Stimulated activated CD4-positive, alpha-beta T cell treated with anti-CD3 and anti-CD28 coated beads, Interleukin-1b, Interleukin-23, amount 100 ng/mL, for 4 hours (primary cell): ENCODE data around the gene COL23A1.

ENCODE experiments used
- DNase-seq, 2 donors: peaks; one replicate each; pipeline ENCODE4 v3.0.0-alpha.2; 2020; ENCODE audit warnings: low read depth in 2 of 2

COL23A1 gene

DNA sequence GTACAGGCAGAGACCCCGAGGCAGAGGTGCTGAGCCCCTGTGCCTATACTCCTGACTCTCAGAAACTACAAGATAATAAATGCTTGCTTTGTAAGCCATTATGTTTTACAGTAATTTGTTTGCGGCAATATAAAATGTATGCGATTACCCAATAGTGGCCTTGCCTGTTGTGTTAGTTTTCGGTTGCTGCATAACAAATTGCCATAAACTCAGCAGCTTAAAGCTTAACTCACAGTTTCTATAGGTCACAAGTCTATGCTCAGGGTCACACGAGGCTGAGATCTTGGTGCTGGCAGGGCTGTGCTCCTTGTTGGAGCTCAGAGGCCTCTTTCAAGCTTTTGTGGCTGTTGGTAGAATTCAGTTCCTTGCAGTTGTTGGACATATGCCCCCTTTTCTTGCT lies 114.8 kb downstream of the COL23A1 start:
- DNase-seq, result no peak

DNA sequence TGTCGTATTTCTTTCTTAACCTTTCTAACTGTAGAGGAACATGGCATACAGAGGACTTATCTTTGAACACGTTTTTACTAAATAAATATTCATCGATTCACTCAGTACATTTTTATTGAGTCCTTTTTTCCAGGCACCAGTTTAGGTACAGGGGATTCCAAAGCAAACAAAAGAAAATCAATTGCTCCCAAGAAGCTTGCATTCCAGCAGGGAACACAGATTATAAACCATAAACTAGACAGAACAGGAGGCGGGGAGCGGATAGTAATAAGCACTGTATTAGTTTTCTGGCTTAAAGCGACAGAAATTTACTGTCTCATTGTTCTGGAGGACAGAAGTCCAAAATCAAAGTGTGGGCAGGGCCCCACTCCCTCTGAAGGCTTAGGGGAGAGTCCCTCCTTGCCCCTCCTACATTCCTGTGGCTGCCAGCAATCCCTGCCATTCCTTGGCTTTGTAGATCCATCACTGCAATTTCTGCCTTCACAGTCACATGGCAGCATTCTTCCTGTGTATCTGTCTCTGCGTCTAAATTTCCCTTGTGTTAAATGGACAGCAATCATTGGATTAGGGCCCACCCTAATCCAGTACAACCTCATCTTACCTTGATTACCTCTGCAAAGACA lies 115.5 kb downstream of the COL23A1 start:
- no peak for DNase-seq

DNA sequence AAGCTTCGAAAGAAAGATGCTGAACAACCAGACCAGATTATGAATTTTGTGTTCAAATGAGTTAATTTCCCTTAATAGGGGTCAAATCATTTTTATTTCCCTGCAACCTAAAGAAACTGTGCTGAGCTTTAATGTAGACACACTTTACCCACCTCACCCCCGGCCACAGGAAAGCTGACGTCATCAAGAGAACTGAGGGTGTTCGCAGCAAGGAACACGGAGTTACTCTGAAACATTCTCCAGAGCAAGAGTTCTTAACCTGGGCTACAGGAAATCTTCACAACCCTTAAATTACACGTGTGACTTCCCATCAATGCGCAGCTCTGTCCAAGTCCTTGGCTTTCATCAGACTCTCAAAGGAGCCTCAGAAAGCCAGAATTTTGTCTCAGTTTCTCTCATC lies 116.3 kb downstream of the COL23A1 start:
- DNase-seq, result no peak

DNA sequence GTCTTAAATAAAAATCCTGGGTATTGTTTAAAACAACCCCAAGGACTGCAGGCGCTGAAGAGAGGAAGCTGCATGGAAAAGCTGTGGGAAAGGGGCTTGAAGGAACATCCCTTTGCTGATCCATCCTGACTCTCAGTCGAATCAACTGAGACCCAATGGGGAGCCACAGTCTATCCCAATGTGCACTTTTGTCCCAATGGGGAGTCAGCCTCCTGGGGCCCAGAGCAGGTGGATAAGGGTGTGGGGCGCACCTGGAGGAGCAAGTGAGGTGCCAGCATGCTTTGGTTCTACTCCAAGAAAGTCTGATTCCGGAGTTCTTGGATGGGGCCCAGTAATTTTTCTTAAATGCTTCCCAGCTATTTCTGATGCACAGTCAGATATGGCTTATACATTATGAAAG lies 118.1 kb downstream of the COL23A1 start:
- no peak for DNase-seq

DNA sequence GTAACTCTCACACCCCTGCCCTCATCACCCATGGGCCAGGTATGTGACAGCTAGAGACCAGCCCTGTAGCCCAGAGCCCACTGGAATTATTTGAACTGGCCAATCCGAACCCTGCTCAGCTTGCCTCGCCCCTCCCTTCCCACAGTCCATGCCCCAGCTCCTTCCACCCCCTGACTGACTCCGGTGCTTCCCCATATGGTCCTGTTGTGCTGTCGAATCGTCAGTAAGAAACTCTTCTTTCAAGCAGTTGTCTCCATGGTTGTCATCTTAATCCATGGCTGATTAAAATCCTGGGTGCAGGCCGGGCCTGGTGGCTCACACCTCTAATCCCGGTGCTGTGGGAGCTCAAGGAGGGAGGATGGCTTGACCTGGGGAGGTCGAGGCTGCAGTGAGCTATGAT lies 118.5 kb downstream of the COL23A1 start:
- DNase-seq, result no peak

DNA sequence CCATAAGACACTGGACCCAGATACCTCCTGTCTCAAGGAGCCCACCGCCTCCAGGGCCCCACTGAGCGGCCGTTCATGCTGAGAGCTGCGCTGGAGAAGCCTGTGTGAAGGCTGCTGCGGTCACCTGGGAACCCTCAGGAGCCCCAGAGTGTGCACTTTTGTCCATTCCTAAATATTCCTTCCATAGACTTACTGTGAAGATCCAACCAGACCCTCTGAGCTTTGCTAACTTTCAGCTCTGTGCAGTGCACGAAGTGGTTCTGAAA lies 119.5 kb downstream of the COL23A1 start:
- DNase-seq, result no peak

DNA sequence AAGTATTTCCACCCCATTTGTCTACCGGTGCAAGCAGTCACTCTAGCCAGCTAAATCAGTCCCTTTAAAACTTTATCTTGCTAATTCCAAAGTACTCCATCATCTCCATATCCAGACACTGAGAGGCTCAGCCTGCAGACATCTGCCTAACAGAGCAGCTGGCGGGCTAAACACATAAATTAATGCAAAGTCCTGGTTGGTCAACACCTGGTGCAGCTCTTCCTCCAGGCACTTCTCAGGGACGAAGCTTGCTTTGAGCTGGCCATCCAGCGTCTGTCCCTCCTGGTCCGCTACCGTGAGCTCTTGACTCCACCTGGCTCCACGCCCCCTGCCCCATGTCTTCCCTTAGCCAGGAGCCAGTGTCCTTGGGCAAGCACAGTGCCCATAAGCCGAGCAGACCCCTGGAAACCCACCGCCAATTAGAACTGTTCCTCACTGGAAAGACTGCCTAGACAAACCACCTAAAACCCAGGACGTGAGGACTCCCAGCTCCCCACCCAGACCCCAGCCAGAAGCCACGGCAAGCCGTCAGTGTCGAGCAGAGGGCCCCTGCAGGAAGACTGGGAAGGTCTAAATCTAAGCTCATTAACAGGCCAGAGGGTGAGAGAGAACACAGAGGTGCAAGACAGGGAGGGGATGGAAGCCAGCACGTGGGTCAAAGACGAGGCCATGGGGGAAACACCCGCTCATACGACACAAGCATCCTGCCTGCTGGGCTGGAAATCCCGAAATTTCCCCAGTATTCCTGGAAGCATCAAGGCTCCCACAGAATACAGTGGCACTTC lies 120.0 kb downstream of the COL23A1 start:
- no peak for DNase-seq

DNA sequence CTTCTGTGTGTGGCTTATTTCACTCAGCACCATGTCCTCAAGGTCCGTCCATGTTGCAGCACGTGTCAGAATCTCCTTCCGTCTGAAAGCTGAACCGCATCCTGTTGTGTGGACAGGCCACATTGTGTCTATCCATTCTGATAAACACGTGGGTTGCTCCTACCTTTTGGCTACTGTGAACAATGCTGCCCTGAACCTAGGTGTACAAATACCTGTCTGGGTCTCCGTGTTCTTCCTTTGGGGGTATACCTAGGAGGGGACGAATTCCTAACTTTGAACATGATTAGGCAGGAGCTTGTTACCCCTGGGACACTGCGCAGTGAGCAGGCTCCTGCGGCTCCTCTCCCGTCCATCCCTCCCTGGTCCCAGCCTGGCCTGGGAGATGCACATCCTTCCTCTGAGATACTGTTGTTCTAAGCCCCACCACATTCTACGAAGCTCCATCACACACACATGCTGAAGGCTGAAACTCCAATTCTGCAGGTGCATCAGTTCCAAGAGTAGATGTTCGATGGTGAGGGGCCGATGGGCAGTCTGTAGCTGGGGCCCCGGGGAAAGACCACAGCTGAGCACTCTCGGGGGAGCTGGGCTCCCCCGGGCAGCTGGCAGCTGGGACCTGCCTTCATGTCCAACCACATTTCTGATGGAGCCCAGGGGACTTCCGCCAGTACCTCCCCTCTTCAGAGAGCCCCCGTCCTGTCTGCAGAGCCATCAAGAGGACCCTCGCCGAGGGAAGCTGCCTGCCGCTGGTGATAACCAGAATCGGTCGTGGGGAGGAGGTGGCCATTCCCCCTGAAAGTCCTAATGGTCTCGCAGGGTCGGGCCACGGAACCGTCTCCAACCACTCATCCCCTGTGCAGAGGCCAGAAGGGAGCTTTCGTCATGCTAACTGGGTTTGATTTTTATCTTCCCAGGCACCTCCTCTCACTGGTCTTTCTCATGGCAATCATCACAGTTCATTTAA lies 120.9 kb downstream of the COL23A1 start:
- no peak for DNase-seq

DNA sequence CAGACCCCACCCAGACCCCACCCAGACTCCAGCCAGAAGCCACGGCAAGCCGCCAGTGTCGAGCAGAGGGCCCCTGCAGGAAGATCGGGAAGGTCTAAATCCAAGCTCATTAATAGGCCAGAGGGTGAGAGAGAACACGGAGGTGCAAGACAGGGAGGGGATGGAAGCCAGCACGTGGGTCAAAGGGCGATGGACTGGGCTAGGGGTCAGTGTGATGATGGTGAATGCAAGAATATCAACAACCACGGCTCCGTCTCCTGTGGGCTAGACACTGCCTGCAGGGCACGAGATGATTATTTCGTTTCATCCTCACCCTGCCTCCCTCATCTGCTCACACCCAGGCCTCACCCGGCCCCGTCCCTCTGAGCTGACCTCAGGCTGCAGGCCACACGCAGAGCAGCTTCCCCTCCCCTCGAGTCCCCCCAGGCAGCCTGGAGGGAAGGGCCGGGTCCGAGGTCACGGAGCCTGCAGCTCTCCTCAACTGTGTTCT lies 122.0 kb downstream of the COL23A1 start:
- DNase-seq, result no peak

DNA sequence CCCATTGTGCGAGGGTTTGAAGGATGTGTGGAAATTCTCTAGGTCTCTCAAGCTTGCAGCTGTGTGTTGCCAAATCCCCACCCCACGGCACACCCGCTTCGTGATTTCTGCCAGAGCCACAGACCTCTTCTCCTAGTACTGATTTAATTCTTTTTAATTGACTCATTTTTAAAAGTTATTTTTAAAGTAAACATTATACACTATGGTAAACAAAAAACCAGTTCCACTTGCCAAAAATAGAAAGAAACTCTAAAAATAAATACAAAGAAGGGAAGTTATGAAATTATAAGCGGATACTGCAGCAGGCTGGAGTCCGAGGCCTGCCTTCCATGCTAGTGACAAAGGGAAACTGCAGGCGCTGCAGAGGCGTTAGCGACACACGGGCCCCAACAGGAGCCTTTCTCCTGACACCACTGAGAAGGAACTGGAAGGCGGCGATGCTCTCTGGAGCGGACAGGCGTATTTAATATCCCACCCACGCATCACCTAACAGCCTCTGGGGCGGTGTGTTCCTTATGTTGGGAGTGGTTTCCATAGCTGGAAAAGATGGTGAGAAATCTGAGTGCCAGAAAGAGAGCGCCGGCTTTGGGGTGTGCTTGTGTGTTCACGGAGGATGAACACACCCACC lies 122.5 kb downstream of the COL23A1 start:
- no peak for DNase-seq

DNA sequence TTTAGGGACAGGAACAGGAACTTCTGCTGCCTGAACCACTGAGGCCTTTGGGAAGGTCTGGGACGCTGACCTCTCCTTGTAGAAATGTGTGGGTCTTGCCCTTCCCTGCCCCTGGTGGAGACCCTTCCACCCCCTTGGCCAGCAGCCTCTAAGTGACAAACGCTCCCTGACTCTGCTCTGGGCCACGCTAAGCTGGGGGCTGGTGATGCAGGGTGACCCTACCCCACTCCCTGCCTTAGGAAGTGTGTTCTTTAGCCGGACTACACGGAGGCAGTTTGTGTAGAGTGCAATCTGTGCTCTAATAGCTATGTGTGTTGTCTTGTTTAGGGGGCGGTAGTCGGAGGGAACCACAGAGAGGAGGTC lies 123.0 kb downstream of the COL23A1 start:
- no peak for DNase-seq

DNA sequence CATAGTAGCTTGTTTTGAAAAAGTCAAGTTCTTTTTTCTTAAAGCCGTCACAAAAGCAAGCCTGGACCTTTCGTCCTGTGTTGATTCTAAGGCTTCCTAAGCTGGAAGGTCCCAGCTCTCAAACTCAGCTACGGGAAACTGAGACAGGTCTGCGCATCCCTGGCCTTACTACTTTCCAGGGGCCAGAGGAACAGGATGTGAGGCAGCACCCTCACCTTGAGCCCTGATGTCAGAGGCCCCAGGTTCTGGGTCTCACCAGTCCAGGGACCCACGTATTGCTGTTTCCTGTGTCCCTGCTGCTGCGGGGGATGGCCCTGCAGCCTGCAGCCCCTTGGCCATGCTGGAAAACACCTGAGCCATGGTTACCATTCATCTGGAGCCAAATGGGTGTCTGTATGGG lies 123.9 kb downstream of the COL23A1 start:
- DNase-seq, result no peak

DNA sequence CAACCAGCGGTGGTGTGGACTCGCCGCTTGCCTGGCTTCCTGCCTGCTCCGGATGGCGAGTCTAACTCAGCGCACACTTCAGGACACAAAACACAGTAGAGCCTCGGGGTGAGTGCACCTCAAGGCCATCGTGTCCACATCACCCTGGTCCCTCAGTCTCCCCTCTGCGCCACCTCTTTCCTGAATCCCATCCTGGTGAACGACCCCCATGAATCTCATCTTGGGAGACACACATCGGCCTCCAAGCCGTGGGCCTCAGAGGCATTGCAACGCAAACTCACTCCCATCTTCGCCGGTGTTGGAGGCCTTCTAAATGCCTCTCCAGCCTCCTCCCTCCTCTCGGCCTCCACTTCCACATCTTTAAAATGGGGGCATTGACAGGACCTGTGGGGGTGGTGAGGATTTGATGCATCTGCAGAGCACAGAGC lies 124.3 kb downstream of the COL23A1 start:
- no peak for DNase-seq

DNA sequence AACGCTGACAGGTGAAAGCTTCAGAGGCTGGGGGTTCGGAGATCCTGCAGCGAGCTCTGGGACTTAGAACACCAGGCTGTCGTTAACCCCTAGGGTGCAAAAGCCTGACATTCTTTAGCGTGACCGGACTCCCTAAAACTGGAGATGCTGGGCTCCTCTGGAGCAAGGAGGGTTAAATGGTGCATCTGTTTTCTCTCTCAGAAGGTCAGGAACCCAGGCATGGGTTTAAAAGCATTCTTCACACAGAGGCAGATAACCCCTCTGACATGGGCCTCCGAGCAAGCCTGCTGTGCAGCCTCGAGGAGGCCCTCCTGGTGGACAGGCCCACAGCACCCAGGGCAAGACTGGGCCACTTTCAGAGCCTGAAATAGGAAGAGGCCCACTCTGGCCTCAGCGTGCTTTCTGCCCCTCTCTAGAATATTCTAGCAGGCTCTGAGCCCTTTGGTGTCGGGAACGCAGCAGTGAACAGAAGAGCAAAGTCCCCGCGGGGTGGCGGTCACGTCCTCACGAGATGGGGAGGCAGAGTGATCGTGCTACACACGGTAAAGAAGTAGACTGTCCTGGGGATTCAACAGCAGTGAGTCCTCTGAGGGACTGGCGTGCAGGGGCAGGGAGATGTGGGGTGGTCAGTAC lies 124.8 kb downstream of the COL23A1 start:
- no peak for DNase-seq

DNA sequence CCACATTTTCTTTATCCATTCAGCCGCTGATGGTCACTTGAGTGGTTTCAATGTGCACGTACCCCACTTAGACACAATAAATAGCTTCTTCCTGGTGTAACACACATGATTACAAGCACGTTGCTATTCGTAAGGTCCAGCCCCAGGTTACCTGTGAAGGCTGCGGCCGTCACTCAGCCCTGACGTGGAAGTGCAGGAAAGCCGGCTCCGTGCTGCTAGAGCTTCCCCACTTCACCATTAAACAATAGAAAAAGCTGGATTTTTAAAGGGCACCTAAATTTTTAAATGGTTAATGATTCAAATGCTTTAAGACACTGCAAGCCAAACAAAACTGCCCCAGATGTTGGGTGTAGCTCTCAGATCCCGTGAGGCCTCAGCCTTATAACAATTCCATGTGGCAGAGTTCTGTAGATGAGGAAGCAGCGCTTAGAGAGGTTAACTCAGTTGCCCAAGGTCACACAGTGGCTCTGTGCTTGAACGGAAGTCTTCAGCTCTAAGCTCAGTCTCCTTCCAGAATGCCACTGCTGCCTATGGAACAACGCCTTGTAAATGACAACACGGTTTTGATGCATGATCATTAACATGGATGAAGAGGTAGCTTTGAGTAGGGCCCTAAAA lies 125.7 kb downstream of the COL23A1 start:
- no peak for DNase-seq

DNA sequence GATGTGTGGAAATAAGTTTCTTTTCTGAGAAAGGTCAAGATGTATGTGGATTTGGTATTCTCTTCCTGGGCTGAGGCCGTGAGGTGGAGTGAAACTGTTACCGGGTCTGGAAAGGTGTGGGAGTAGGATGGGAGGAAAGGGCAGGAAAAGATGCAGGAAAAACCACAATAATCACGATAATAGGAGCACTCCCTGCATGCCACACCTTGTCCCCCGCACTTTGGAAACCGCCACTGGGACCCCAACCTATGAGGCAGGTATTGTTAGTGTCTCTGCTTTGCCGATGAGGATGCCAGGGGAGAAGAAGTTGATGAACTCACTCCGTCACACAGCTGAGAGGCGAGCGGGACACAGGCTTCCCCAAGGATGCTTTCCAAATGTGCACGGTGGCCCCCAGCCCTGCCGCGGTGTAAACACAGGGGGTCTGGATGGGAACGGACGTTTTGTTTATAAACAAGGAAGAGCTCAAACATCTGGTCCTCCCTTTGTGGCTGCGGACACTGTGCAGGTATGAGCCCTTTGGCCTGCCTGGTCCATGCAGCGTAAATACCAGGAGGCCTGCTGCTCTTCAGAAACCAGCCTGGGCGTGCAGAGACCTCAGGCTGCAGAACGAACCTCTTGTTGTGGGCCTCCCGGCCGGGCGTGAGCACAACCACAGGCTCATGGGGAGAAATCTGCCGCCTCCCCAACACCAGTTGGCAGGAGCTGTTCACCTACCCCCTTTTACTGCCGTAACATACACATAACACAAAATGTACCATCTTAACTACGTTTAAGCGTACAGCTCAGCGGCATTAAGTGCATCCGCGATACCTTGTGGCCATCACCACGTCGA lies 126.7 kb downstream of the COL23A1 start:
- DNase-seq, result no peak

DNA sequence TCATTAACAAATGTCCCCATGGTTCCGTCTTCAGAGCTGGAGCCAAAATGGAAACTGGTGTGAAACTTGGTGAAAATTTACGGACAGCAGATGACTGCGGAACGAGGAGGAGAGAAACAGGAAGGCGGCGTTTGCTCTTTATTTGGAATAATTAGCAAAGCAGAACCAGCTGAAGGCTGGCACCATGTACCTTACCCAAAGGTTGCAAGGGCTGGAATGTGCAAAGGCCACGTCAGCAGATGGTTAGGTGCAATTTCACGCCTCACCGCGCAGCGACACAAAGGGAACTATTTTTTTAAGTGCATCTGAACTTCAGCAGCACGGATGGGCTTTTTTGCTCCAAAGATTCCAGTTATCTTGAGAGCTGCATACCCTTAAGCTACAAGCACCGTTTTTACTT lies 127.4 kb downstream of the COL23A1 start:
- DNase-seq, result no peak

DNA sequence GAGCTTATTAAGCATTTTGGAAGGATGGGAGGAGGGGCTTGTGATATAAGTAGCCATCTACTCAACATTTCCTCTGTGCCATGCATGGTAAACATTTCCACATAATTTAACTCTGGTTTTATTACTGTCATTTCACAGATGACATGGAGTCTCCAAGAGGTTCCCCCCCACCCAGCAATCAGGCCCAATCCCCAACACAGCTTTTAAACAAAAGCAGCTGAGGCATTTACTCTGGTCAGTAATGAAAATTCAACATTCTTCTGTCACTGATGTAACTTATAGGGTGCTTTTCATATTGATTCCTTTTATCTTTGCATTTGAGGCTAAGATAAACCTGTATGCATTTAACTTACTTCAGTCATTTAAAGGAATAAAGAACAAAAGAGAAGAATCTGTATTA lies 128.1 kb downstream of the COL23A1 start:
- DNase-seq, result no peak

DNA sequence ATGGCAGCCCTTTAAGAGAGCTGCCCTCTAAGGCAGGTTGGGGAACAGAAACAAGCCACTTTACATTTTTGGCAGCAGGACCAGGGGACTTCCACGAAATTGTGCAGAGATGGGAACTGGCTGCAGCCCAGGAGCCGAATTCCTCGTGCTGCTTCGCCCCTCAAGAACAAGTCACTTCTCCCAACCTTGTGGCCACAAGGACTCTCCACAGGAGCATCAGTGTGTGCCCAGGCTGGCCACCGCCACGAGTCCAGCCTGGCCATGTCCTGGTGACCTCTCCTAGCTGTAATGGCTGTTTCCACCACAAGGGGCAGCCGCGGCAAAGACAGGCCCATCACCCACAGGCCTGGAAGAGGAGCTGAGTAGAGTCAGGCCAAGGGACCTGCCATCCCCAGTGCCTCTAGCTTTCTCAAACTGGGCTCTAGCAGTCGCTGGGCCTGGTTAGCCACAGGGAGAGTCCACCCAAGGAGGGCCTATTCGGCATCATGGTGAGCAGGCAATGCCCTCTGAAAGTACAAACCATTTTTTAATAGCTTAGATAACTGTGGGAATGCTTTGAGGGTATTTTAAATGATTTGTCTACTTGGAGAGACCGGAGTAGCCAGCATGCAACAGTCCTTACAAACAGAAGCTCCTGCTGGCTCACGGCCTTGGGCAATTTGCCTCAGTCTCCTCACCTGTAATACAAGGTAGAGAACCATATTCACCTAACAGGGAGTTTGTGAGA lies 129.0 kb downstream of the COL23A1 start:
- peak in 1 of 2 donors; percentile 32 for DNase-seq

DNA sequence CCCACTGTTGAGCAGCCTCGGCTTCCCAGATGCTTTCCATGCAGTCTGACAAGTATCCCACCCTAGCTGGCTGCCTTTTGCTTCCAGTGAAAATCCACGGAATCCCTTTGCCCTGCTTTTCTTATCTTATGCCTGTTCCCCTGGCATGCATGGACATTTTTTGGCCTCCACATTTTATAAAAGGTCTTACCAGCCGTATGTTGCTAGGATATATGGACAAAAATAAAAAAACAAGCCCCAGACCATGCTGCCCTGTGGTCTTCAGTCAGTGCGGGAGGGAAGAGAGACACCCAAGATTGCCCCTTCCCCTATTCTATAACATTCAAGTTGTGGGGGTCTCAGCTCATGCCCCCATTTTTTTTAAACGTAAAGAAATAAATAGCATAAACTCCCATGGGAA lies 129.6 kb downstream of the COL23A1 start:
- no peak for DNase-seq
